Transverse colon (tissue), 4 donors: ENCODE measurements around the gene CDCA8.

ENCODE experiments used
- CTCF ChIP-seq, 5 experiments: fragments of 200-600 bp in 3 of 5; fragments of 450-650 bp in 2 of 5; sonication (generic) in 3 of 5; IDR thresholded peaks; 1 replicate in 2 of 5; 2 replicates in 3 of 5; pipeline ENCODE4 v1.5.1; 2016 to 2017; ENCODE audit warnings: antibody characterized with exemption in 5 of 5, inconsistent platforms in 3 of 5, mild to moderate bottlenecking in 2 of 5, moderate library complexity in 1 of 5
- EP300 ChIP-seq: sonication (generic); formaldehyde crosslinking; IDR thresholded peaks from one replicate; pipeline ENCODE4 v1.6.1; 2017; ENCODE audit warnings: antibody characterized with exemption, low read depth
- POLR2A ChIP-seq: fragments of 450-650 bp; IDR thresholded peaks from one replicate; pipeline ENCODE4 v1.6.1; 2016; ENCODE audit warnings: antibody characterized with exemption, mild to moderate bottlenecking, moderate library complexity
- POLR2AphosphoS5 ChIP-seq, 3 donors: sonication (generic); formaldehyde crosslinking; IDR thresholded peaks; one replicate each; pipeline ENCODE4 v1.6.1; 2016; ENCODE audit warnings: antibody characterized with exemption in 3 of 3

DNA sequence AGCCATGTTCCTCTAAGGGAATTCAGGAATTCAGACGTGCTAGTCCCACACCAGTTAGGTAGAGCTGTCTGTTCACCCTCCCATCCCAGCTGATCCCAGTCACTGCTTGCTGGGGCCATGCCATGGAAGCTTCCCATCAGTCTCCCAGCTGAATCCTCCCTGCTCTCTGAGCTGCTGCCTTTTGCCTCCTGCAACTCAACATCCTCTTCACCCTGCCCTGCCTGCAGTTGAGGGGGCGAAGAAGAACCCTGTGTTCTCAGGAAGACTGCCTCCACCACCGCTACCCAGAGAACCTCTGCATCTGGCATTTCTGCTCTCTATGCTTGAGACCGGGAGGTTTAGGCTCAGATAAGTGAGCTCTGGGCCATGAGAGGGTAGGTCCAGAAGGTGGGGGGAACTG, 16.2 kb downstream of the CDCA8 start:
- TF ChIP-seq POLR2AphosphoS5 (IDR thresholded peaks at IDR 0.05) (no peak), POLR2A (no peak), CTCF (IDR thresholded peaks at IDR 0.05) (no peak), EP300 (no peak)
